Measurements from ENCODE around the gene SAA4. TPM values are rescaled to one million over a fixed set of nuclear protein-coding genes. Genes with fewer than 3 reads are reported as not detected.

Gene SAA4
- total and polyA plus RNA-seq, 9 of the 15 experiments (the other 6 are each of a cell fraction or from before 2014, with no cell fraction given) = not detected

DNA sequence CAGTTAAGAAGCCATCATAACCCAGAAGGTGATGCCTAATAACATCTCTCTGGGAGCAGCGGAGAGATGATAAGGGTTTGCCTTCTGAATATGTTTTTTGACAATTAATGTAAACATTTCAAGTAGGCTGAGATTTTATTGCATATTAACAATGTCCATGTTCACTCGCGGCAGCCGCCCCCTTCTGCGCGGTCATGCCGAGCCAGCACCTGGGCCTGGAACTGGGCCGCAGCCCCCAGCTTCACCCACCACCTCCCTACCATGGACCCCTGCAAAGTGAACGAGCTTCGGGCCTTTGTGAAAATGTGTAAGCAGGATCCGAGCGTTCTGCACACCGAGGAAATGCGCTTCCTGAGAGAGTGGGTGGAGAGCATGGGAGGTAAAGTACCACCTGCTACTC, 25.1 kb upstream of the SAA4 start (continued):
- TF ChIP-seq, protein P1, sequence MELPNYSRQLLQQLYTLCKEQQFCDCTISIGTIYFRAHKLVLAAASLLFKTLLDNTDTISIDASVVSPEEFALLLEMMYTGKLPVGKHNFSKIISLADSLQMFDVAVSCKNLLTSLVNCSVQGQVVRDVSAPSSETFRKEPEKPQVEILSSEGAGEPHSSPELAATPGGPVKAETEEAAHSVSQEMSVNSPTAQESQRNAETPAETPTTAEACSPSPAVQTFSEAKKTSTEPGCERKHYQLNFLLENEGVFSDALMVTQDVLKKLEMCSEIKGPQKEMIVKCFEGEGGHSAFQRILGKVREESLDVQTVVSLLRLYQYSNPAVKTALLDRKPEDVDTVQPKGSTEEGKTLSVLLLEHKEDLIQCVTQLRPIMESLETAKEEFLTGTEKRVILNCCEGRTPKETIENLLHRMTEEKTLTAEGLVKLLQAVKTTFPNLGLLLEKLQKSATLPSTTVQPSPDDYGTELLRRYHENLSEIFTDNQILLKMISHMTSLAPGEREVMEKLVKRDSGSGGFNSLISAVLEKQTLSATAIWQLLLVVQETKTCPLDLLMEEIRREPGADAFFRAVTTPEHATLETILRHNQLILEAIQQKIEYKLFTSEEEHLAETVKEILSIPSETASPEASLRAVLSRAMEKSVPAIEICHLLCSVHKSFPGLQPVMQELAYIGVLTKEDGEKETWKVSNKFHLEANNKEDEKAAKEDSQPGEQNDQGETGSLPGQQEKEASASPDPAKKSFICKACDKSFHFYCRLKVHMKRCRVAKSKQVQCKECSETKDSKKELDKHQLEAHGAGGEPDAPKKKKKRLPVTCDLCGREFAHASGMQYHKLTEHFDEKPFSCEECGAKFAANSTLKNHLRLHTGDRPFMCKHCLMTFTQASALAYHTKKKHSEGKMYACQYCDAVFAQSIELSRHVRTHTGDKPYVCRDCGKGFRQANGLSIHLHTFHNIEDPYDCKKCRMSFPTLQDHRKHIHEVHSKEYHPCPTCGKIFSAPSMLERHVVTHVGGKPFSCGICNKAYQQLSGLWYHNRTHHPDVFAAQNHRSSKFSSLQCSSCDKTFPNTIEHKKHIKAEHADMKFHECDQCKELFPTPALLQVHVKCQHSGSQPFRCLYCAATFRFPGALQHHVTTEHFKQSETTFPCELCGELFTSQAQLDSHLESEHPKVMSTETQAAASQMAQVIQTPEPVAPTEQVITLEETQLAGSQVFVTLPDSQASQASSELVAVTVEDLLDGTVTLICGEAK (IDR thresholded peaks at IDR 0.05) = no peak
- TF ChIP-seq, protein P1 (CRISPR knock-in tag; IDR thresholded peaks at IDR 0.05) = no peak
- TF ChIP-seq ATF7 (IDR thresholded peaks at IDR 0.05) (no peak), CBX8 (IDR thresholded peaks at IDR 0.05; ENCODE audit: borderline replicate concordance, extremely low read depth, low read depth, low read length, poor library complexity, severe bottlenecking) (no peak), POLR2B (IDR thresholded peaks at IDR 0.05; ENCODE audit: low read depth, partially characterized antibody) (no peak), U2AF2 (optimal IDR thresholded peaks at IDR 0.05; ENCODE audit: low read depth, low read length) (no peak), CBFB (CRISPR knock-in tag; IDR thresholded peaks at IDR 0.05) (no peak), ZNF561 (CRISPR knock-in tag; conservative IDR thresholded peaks at IDR 0.05) (no peak), POLR2A (conservative IDR thresholded peaks at IDR 0.05) (no peak), POLR2AphosphoS2 (IDR thresholded peaks at IDR 0.05; ENCODE audit: low read length) (no peak), COPS2 (conservative IDR thresholded peaks at IDR 0.05) (no peak), SRSF9 (IDR thresholded peaks at IDR 0.05; ENCODE audit: borderline replicate concordance, low read depth, low read length) (no peak), NFIC (IDR thresholded peaks at IDR 0.05) (no peak), ETS2 (tag; IDR thresholded peaks at IDR 0.05; ENCODE audit: borderline replicate concordance, poor library complexity, severe bottlenecking) (no peak)

All from K562 (cell line).